ENCODE data around the gene GAR1. TPM values are rescaled to one million over a fixed set of nuclear protein-coding genes. Genes with fewer than 3 reads are reported as not detected.

GAR1 gene
- polyA plus RNA-seq, 1 donor (not counting 4 experiments of a cell fraction or from before 2014, with no cell fraction given): 31.9 TPM

GRCh38 chr4:109847896-109848442, 32.4 kb downstream of the GAR1 start, which contains the start of gene LRIT3:
Gene LRIT3, plus strand, starts transcription at chr4:109848107. Its CDS starts 95 bp downstream, at chr4:109848202.
- DNase-seq (ENCODE audit: low read depth, low spot score): no peak
- Histone ChIP-seq H3K4me1 (ENCODE audit: control insufficient read depth, extremely low read depth, insufficient read depth, low read length) (no peaks in the 10 kb centered on the region), H3K9me1 (ENCODE audit: control insufficient read depth, extremely low read depth, insufficient read depth, low read length) (no peaks in the 10 kb centered on the region), H3K4me3 (ENCODE audit: control insufficient read depth in 2 of 3, extremely low read depth in 1 of 3, insufficient read depth in 2 of 3, low read depth in 1 of 3, low read length in 3 of 3) (no peak within 1 kb of the TSS), H4K20me1 (ENCODE audit: control insufficient read depth, extremely low read depth, insufficient read depth, low read length) (no peaks in the 10 kb centered on the region), H3K9ac (ENCODE audit: control insufficient read depth, extremely low read depth, insufficient read depth, low read length) (no peak within 1 kb of the TSS), H3K27me3 (ENCODE audit: control insufficient read depth, extremely low read depth, insufficient read depth, low read length) (no peaks in the 10 kb centered on the region), H3K9me3 (ENCODE audit: control insufficient read depth, low read depth, low read length) (no peaks in the 10 kb centered on the region), H2AFZ (ENCODE audit: control insufficient read depth, low read length) (no peak within 1 kb of the TSS), H3K27ac (ENCODE audit: control insufficient read depth, insufficient read depth, low read length) (no peak within 1 kb of the TSS), H3K79me2 (ENCODE audit: control insufficient read depth, insufficient read depth, low read length) (no peaks in the 10 kb centered on the region), H3K4me2 (ENCODE audit: control insufficient read depth, extremely low read depth, insufficient read depth, low read depth, low read length) (no peak within 1 kb of the TSS), H3K36me3 (ENCODE audit: control insufficient read depth in 2 of 2, extremely low read depth in 1 of 2, insufficient read depth in 2 of 2, low read length in 2 of 2) (no peaks in the 10 kb centered on the region)
- dilution Hi-C loops (cut with MboI; ENCODE audit: extremely low pct_ligation_motif_present, low sequenced_read_pairs): no loop called here
- FAIRE-seq: no peak
- no peak for TF ChIP-seq EZH2 (IDR thresholded peaks at IDR 0.05; ENCODE audit: low read length)
- no peak for TF ChIP-seq CTCF (optimal IDR thresholded peaks at IDR 0.05 in 1 of 3, IDR thresholded peaks at IDR 0.05 in 1 of 3, conservative IDR thresholded peaks at IDR 0.05 in 1 of 3; ENCODE audit: extremely low read depth in 1 of 3, insufficient read depth in 2 of 3, low read length in 3 of 3)

GRCh38 chr4:109848501-109848900, 32.9 kb downstream of the GAR1 start:
- no peaks in the 10 kb centered on the region for H4K20me1 ChIP-seq (ENCODE audit: control insufficient read depth, extremely low read depth, insufficient read depth, low read length)
- no peaks in the 10 kb centered on the region for H3K36me3 ChIP-seq (ENCODE audit: control insufficient read depth in 2 of 2, extremely low read depth in 1 of 2, insufficient read depth in 2 of 2, low read length in 2 of 2)
- TF ChIP-seq EZH2 (IDR thresholded peaks at IDR 0.05; ENCODE audit: low read length): no peak
- no peak for TF ChIP-seq CTCF (optimal IDR thresholded peaks at IDR 0.05 in 1 of 3, IDR thresholded peaks at IDR 0.05 in 1 of 3, conservative IDR thresholded peaks at IDR 0.05 in 1 of 3; ENCODE audit: extremely low read depth in 1 of 3, insufficient read depth in 2 of 3, low read length in 3 of 3)
- no peaks in the 10 kb centered on the region for H3K4me1 ChIP-seq (ENCODE audit: control insufficient read depth, extremely low read depth, insufficient read depth, low read length)
- H3K27me3 ChIP-seq (ENCODE audit: control insufficient read depth, extremely low read depth, insufficient read depth, low read length): no peaks in the 10 kb centered on the region
- no peaks in the 10 kb centered on the region for H3K9me1 ChIP-seq (ENCODE audit: control insufficient read depth, extremely low read depth, insufficient read depth, low read length)
- no peak overlapping the region for H3K4me2 ChIP-seq (ENCODE audit: control insufficient read depth, extremely low read depth, insufficient read depth, low read depth, low read length)
- dilution Hi-C loops (cut with MboI; ENCODE audit: extremely low pct_ligation_motif_present, low sequenced_read_pairs): no loop called here
- no peaks in the 10 kb centered on the region for H3K79me2 ChIP-seq (ENCODE audit: control insufficient read depth, insufficient read depth, low read length)
- no peak overlapping the region for H3K27ac ChIP-seq (ENCODE audit: control insufficient read depth, insufficient read depth, low read length)
- H3K4me3 ChIP-seq (ENCODE audit: control insufficient read depth in 2 of 3, extremely low read depth in 1 of 3, insufficient read depth in 2 of 3, low read depth in 1 of 3, low read length in 3 of 3): no peak overlapping the region
- H3K9me3 ChIP-seq (ENCODE audit: control insufficient read depth, low read depth, low read length): no peaks in the 10 kb centered on the region
- FAIRE-seq (no peak), DNase-seq (ENCODE audit: low read depth, low spot score) (no peak)
- H2AFZ ChIP-seq (ENCODE audit: control insufficient read depth, low read length): no peak overlapping the region
- H3K9ac ChIP-seq (ENCODE audit: control insufficient read depth, extremely low read depth, insufficient read depth, low read length): no peak overlapping the region
